ENCODE results near the gene TRPM5. TPM values are rescaled to one million over a fixed set of nuclear protein-coding genes. Genes with fewer than 3 reads are reported as not detected.

TRPM5 gene
- total and polyA plus RNA-seq, 2 of the 8 experiments (the other 6 are each of a cell fraction or from before 2014, with no cell fraction given): 0.02 TPM; not detected in 1

GRCh38 chr11:2413742-2414579 lies 30.4 kb downstream of the TRPM5 start (continued):
- TF ChIP-seq CTCF (IDR thresholded peaks at IDR 0.05; ENCODE audit: control extremely low read depth in 1 of 3, insufficient read depth in 1 of 3, low read depth in 1 of 3, low read length in 3 of 3) (0 out of 4 replicates have a peak, but pooled peaks of 1 of the 3 experiments have one; percentile 4), HDAC2 (IDR thresholded peaks at IDR 0.05; ENCODE audit: borderline replicate concordance in 1 of 2, low read depth in 2 of 2, low read length in 2 of 2) (no peak), SIX5 (IDR thresholded peaks at IDR 0.05; ENCODE audit: low read depth, low read length) (no peak)

All from H1 (cell line).